GM18858 (cell line): Measurements from ENCODE around the gene NPY2R.

Experiments
- ATAC-seq: cut with Tn5 transposase; IDR thresholded peaks from one replicate; pipeline ENCODE4 v1.9.1; 2021; ENCODE audit not compliant: unreplicated experiment

The NPY2R gene, protein sequence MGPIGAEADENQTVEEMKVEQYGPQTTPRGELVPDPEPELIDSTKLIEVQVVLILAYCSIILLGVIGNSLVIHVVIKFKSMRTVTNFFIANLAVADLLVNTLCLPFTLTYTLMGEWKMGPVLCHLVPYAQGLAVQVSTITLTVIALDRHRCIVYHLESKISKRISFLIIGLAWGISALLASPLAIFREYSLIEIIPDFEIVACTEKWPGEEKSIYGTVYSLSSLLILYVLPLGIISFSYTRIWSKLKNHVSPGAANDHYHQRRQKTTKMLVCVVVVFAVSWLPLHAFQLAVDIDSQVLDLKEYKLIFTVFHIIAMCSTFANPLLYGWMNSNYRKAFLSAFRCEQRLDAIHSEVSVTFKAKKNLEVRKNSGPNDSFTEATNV

DNA sequence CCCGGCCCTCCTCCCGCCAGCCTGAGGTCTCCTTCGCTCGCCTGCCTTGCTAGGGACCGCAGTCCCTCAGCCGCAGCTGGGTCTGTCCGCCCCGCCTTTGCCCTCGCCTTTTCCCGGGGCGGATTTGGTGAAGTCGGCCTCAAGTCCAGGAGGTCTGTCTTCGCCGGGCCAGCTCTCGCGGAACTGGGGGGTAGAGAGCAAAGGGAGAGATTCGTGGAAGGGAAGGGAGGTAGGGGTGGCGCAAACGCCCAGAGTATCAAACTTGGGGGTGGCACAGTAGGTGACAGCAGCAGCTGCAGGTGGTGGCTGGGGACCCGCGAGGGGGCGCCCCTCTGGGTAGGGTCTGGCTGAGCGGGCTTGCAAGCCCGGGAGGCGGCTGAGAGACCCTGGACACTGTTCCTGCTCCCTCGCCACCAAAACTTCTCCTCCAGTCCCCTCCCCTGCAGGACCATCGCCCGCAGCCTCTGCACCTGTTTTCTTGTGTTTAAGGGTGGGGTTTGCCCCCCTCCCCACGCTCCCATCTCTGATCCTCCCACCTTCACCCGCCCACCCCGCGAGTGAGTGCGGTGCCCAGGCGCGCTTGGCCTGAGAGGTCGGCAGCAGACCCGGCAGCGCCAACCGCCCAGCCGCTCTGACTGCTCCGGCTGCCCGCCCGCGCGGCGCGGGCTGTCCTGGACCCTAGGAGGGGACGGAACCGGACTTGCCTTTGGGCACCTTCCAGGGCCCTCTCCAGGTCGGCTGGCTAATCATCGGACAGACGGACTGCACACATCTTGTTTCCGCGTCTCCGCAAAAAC, at the start of gene NPY2R:
Gene NPY2R, plus strand, starts transcription at position 379 of the 797 bp plus-strand sequence. CDS start 5,304 bp downstream, outside the sequence.
- ATAC-seq, result no peak

DNA sequence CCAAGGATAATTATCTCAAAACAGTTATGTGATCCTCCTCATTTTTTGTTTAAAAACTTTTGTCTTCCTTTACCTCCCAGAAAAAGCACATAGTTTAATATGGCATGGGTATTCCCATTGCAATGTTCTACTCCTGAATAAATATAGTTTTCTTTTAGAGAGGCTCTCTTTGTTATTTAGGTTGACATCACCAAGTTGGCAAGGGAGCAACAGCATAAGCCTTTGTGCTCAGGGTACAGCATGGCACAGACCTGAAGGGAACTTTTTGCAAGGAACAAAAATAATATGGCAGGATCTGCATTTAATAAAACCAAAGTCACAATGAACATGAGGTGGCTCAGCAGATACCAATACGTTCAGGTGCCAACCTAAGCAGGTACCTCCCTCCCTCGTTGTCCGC, 47.1 kb upstream of the NPY2R start:
- no peak for ATAC-seq

DNA sequence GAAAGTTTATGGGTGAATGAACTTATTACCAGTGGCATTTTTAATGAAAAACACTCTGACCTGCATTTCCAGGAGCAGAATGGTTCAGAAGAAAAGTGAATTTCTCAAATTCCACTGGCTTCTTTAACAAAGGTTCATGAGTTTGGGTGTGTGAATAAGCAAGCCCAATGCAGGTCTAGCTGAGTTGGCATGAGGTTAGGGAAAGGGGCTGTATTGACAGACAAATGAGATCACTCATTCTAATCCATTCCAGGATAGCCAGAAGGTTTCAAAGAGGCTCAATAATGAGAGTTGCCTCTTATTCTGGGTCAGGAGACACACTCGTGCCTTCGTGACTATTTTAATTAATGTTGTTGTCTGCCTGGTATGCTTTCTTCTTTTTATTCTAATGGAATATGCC, 43.7 kb upstream of the NPY2R start:
- ATAC-seq, result no peak

DNA sequence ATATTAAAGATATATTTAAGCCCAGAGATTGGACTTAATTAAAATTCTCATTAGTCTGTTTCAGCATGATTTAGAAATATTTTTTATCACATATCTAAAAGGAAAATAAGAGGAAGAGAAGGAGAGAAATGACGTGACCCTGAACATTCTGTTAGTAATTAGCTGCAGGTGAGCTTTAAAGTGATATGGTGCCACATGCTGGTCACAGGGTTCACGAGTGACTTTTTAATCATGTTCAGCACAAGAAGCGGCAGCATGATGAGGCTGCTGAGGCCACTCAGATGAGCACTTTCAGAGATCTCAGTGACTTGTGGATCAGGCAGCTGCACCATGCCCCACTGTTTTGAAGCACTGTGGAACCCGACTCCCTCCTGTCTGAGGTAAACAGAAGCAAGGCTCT, 37.9 kb upstream of the NPY2R start:
- ATAC-seq, result no peak

DNA sequence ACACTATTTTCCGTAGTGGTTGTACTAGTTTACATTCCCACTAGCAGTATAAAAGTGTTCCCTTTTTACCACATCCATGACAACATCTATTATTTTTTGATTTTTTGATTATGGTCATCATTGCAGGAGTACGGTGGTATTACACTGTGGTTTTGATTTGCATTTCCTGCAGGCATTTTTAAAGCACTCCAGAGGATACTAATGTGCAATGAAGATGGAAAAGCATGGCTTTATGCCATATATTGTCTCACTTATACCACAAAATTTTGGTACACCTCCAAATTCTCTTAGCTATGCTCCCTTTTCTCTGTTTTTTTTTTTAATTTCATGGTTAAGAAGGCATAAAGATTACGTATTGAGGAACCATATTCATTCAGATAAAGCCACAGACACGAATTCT, 35.1 kb upstream of the NPY2R start:
- ATAC-seq, result no peak

DNA sequence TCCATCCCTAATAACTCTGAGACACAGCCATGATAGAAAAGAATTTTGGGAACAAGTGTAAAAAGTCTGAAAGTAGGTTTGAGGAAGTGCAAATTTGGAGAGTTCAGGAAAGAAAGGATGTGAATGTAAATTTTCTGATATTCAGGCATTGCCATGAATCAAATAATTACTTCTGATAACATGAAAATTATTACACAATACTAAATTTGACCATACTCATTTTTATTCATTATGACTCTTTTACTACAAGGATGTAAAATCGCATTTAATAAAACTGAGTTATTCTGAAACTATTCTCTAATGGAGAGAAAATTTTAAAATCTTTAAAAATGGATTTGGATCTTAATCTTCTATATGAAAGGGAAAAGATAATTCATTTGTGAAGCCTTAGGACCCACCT, 33.8 kb upstream of the NPY2R start:
- ATAC-seq, result no peak

DNA sequence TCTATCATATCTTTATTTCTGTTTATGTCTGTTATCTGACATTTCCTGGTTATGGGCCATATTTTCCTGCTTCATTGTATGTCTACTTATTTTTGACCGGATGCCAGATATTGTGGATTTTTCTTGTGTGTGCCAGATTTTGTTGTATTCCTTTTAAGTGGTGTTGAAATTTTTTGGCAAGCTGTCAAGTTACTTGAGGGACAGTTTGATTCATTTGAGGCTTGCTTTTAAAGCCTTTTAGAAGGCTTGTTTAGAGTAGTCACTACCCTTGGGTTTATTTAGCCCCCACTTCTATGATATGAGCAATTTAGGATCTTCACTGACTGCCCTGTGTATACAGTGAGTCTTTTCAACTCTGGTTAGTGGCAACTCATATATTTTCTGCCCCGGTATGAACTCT, 29.2 kb upstream of the NPY2R start:
- no peak for ATAC-seq

DNA sequence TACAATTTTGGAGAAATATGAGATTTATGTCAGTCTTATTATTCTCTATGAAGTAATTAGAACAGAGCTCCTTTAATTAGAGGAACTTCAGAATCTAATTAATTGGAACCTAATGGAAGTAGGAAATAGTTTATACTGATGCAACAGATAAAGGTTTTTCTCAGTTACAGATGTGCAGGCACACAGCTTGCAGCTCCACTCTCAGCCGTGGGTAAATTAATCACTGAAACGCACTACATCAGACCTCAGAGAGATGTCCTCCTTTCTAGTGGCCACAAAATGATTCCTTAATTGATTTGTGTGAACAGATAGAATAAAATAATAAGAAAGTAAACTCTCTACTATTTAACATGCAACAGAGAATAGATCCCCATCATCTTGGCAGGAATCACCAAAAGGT, 21.5 kb upstream of the NPY2R start:
- ATAC-seq, result no peak

DNA sequence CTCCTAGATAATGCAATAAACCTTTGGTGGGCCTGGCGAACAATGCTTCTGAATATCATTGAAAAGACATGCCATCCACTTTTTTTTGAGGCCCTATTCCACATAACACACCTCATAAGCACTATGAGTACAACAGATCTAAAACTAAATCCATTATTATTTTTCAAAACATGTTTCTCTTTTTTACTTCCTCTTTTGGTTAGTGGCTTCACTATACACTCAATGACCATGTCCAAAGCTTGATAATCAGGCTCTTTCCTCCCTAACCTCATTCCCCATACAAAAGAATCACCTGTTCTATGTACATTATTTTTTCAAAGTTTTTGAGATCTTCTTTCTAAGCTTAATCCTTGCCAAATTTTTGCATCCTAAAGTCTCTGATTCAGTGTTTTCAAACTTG, 20.4 kb upstream of the NPY2R start:
- ATAC-seq, result no peak

DNA sequence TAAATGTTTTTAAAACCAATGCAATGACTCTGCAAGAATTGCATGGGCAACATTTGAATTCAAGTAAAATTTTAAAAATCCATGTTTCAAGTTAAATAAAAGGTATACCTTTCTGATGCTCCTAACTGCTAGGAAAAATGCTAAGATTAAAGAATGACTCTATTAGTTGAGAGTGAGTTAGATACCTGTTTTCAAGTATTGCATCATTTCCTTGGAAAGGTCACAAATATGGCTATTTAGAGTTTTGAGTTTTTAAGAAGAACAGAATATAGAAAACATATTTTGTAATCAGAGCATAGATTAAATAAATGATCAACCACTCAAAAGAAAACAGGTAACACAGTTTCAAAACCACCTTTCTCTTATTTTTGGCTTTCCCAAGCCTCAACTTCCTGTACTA, 18.3 kb upstream of the NPY2R start:
- no peak for ATAC-seq

DNA sequence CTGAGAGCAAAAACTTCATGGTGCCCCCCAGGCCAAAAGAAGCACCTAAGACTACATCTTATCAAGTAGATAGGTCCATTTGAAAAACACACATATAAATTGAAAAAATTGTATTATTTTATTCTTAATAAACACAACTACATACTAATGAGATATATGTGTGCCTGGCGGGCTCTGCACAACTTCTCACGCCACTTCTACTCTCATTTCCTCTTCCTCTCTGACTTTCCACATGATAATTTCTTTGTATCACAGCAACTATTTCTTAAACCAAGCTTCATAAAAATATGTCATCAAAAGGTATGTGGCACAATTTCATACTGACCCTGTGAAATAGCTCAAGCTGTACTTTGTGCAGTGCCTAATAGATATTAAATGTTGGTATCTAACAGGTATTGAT, 10.7 kb upstream of the NPY2R start:
- no peak for ATAC-seq

DNA sequence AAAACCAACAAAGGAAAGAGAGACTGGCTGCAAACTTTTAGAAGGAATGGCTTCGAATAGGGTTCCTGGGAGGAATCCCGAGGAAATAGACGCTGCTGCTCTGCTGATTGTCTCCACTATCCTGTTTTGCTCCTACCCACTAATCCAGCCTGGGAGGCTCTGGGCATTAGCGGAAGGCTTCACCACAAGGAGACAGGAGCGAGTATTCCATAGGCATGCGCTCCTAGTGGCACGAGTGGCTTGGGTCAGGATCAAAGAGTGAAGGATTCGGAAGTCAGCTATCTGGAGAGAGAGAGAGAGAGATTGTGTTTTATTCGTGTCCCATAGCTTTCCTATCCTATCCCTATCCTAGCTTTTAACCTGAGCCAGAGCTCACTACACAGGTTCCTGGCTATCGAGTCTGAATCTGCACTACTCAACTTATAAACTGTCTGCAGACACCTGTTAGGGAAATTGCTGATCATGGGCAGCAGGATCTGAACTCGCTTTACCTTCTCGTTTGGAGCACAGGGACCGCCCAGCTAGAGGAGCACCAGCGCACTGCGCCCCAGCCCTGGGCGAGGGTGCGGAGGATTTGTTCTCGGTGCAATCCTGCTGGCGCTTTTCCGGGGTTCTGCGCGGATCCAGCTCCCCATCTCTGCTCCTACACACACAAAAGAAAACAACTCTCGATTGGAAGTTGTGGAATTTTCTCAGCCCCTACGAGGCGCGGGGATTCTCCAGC, 740 bp upstream of the NPY2R start:
- ATAC-seq, result no peak

DNA sequence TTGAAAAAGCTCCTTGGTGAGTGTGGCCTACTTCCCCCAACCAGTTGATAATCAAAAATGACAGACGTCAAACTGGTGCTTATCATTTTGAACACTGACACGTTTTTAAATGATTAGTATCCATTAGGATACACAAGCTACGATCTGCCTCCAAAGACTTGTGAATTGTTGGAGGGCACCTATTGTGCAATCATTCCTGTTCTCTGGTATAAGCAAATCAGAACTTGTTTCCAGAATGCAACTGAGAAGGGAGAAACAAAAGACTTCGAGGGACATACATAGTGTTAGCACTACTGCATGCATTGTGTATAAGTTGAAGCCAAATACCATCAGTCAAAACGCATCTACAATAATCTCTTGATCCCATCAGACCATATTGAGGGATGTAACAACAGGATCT, 11.6 kb downstream of the NPY2R start:
- no peak for ATAC-seq

DNA sequence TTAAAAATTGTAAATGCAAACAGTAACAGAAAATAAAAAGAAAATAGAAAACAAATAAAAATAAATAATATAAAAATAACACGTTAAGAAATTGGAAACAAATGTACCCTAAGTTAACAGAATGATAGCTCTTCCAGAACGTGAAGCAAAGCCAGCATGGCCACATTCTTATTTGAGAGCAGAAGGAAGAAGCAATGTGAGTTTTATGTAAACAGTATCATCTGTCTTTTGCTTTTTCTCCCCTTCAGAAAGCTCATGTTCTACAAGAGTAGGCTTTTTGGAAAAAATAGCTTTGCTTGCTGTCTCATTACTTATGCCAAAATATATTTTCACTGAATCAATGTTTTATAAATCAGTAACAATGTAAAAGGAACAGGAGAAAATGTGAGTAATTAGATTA, 18.7 kb downstream of the NPY2R start:
- ATAC-seq, result no peak

DNA sequence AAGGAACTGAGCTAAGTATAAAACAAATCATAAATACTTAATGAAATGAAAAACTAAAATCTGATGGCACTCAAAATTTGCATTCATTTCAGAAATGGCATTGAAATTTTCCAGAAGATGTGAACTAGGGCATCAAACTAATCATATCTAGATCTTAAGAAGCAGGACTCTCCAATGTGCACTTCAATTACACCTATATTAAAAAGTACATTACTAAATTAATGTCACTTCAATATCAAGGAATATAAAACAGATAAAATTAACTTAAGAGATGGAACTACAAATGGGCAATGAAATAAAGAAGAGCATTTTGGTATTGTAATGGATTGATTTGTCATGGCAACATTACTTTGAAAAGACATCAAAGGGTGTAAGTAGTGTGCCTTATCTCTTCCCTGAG, 20.3 kb downstream of the NPY2R start:
- no peak for ATAC-seq

DNA sequence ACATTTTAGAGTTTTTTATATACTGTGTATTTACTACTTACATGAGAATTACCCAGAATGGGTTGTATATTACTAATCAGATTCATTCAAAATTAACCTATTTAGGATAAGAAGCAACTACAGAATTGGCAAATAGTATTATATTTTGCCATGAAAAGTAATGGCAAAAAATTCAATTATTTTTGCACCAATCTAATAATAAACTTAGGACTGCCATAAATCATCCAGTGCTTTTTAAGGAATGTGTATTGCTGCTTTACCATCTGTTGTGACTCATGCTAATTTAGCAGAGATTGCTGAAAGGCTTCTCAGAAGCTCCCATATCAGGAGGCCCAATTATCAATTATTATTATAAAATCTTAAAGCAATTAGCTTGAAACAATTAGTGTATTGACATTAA, 24.0 kb downstream of the NPY2R start:
- no peak for ATAC-seq

DNA sequence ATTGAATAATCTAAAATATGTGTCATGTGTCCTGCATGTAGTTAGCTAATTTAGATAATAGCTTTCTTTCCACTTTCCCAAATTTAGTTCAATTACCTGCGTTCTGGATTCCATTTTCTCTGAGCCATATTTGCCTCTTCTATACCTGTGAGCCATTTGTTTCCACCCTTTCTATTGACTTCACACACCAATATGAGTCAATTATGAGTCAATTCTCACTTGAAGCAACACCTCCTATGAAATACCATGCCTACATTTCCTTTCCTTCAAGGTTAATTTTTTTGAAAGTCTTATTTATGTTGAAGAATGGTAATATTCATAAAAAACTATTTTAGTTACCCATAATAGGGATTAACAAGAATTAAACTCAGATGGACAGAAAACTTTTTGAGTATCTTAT, 25.8 kb downstream of the NPY2R start:
- ATAC-seq, result no peak

DNA sequence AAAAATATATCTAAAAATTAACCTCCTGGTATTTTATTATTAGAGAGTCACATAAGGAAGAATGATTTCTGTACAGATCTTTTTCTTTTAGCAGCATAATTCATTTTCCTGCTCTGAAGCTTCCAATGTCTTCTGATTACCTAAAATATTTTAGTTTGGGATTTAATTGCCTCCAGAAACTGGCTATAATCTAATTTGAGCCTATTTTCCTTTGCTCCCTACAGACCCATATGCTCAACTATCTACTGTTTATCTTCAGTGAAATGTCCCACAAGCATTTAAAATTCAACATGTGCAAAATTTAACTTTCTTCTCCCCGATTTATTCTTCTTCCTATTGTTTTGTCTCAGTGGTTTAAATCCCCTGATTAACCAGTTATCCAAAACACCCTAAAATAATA, 29.1 kb downstream of the NPY2R start:
- no peak for ATAC-seq

DNA sequence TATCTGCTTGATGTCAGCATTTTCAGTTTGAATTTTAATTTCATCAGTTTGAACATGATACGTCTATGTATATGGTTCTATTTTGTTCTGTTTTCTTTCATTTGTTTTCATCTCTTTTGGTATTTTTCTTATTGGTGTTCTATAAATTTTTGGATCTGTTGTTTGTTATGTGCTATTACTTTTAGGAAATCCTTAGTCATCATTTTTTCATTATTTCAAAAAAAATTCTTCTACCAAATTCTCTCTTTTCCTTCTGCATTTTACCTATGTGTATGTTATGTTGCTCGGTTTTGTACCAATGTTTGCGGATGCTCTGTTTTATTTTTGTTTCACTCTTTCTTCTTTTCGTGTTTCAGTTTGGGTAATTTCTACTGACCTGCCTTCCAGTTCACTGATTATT, 32.8 kb downstream of the NPY2R start:
- no peak for ATAC-seq

DNA sequence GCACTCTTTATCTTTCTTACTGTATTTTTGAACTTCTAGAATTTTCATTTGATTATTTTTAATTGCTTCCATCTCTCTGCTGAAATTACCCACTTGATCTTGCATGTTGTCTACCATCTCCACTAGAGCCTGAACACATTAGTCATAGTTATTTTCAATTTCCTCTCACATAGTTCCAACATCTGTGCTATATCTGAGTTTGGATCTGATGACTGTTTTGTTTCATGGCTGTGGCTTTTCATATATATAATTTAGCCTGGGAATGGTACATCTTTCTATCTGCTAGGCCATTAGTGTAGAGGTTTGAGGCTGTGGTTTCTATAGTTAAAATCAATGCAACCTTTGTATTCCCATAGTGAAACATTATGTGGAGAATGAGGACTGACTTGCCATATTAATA, 33.2 kb downstream of the NPY2R start:
- ATAC-seq, result no peak

DNA sequence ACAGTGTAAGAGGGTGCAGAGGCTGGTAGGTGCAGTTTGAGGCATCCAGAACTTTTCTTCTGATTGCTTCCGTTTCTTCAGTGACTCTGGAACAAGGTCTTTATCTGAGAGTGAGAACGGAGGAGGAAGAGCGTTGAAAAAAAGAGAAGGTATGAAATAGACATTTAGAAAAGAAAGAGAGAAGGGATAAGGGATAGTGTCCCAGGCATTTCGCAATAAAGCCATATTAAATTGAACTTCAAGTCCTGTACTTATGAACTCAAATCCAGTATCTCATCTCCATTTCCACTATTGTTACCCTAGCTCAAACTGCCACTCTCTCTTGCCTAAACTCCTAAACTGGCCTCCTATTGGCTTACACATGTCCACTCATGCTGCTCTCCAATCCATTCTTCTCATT, 36.7 kb downstream of the NPY2R start:
- ATAC-seq, result no peak
